Left ventricle myocardium inferior (tissue), 1 donor: ENCODE measurements around the gene ELAC1. TPM values are rescaled to one million over a fixed set of nuclear protein-coding genes. Genes with fewer than 3 reads are reported as not detected.
"Not testable (repeated sequence)": the region's sequence is repeated elsewhere in the genome, so short reads cannot be mapped to it uniquely, and the experiment has no call there.

ENCODE experiments used
- DNase-seq: peaks from one replicate; pipeline ENCODE4 v3.0.0-alpha.2; 2020
- H3K27ac ChIP-seq: fragments of 200-600 bp; replicated peaks from 2 replicates; pipeline ENCODE4 v1.8.0; 2021
- H3K27me3 ChIP-seq: fragments of 200-600 bp; 2 replicates; pipeline ENCODE4 v1.8.0; 2021; ENCODE audit warnings: low read depth
- H3K36me3 ChIP-seq: fragments of 200-600 bp; 2 replicates; pipeline ENCODE4 v1.8.0; 2021
- H3K4me1 ChIP-seq: fragments of 200-600 bp; 2 replicates; pipeline ENCODE4 v1.8.0; 2021
- H3K4me3 ChIP-seq: fragments of 200-600 bp; 2 replicates; pipeline ENCODE4 v1.8.0; 2021; ENCODE audit warnings: mild to moderate bottlenecking, moderate library complexity
- H3K9me3 ChIP-seq: fragments of 200-600 bp; replicated peaks from 2 replicates; pipeline ENCODE4 v1.8.0; 2021
- CTCF ChIP-seq: fragments of 200-600 bp; IDR thresholded peaks from 2 replicates; pipeline ENCODE4 v1.8.0; 2021; ENCODE audit warnings: antibody characterized with exemption, mild to moderate bottlenecking, borderline replicate concordance
- intact Hi-C: fragments of 100-400 bp; cut with micrococcal nuclease; formaldehyde crosslinking; loops from one replicate; pipeline ENCODE4 v1.11.0; 2022
- total RNA-seq: library from RNA; stranded (reverse); fragmentation: NEBNext Ultra II Directional; extraction: Animal tissue kit (Norgen Biotek cat#: 25700); gene quantifications from one replicate; pipeline ENCODE4 v1.2.1, GENCODE V29; 2021
- donor health status: DM: no; HTN: yes; CAD: no; lungs with severe emphysema.

ELAC1 gene
- total RNA-seq, 1 donor from 2014 or later = 5.2 TPM

- DNase-seq = no peak
- Histone ChIP-seq H3K27me3 (no peaks in the 10 kb centered on the region), H3K27ac (no peak overlapping the region), H3K36me3 (no peaks in the 10 kb centered on the region), H3K4me3 (no peak overlapping the region), H3K4me1 (no peaks in the 10 kb centered on the region), H3K9me3 (no peaks in the 10 kb centered on the region)
- intact Hi-C loops = no loop called here
- no peak for TF ChIP-seq CTCF
These were observed 12.6 kb upstream of the ELAC1 start for GRCh38 chr18:50955253-50955652.

GRCh38 chr18:50956116-50956515 lies 11.7 kb upstream of the ELAC1 start:
- intact Hi-C loops = no loop called here

GRCh38 chr18:50961974-50962373 lies 5.9 kb upstream of the ELAC1 start:
- H3K9me3 ChIP-seq = peaks cover 30% of the 10 kb centered on the region
- TF ChIP-seq CTCF = no peak
- no peak for DNase-seq
- no peaks in the 10 kb centered on the region for H3K4me1 ChIP-seq
- no peaks in the 10 kb centered on the region for H3K27me3 ChIP-seq
- H3K4me3 ChIP-seq = no peak overlapping the region
- H3K27ac ChIP-seq = no peak overlapping the region
- intact Hi-C loops = no loop called here
- H3K36me3 ChIP-seq = no peaks in the 10 kb centered on the region

More at GRCh38 chr18:50956116-50956515, 11.7 kb upstream of the ELAC1 start:
- no peaks in the 10 kb centered on the region for H3K36me3 ChIP-seq
- peaks cover 5% of the 10 kb centered on the region for H3K9me3 ChIP-seq
- no peak for TF ChIP-seq CTCF
- no peaks in the 10 kb centered on the region for H3K27me3 ChIP-seq
- H3K27ac ChIP-seq = no peak overlapping the region
- no peaks in the 10 kb centered on the region for H3K4me1 ChIP-seq
- no peak overlapping the region for H3K4me3 ChIP-seq
- DNase-seq = no peak

GRCh38 chr18:50969448-50969847 lies 1.6 kb downstream of the ELAC1 start:
- Histone ChIP-seq H3K27ac (peak overlapping the region; percentile 99), H3K36me3 (peaks cover 3% of the 10 kb centered on the region), H3K9me3 (no peaks in the 10 kb centered on the region), H3K4me1 (peaks cover 43% of the 10 kb centered on the region), H3K4me3 (peak overlapping the region; percentile 97), H3K27me3 (no peaks in the 10 kb centered on the region)
- DNase-seq = no peak
- intact Hi-C loops = no loop called here
- TF ChIP-seq CTCF = no peak

GRCh38 chr18:50970006-50970405 lies 2.2 kb downstream of the ELAC1 start:
- Histone ChIP-seq H3K27ac (peak overlapping the region; percentile 99), H3K27me3 (no peaks in the 10 kb centered on the region), H3K4me3 (no peak overlapping the region), H3K36me3 (peaks cover 8% of the 10 kb centered on the region), H3K9me3 (no peaks in the 10 kb centered on the region), H3K4me1 (peaks cover 43% of the 10 kb centered on the region)
- TF ChIP-seq CTCF = no peak
- intact Hi-C loops = loop anchor here (10.0 kb wide), 1 partner anchor 55 kb away; no protein-coding TSS in a partner anchor
- DNase-seq = peak; percentile 42

- not testable (repeated sequence) for H3K27me3 ChIP-seq, DNase-seq, H3K27ac ChIP-seq, H3K9me3 ChIP-seq, H3K4me3 ChIP-seq
- peaks cover 41% of the 10 kb centered on the region for H3K4me1 ChIP-seq
- peaks cover 32% of the 10 kb centered on the region for H3K36me3 ChIP-seq
- intact Hi-C loops = loop anchor here (10.0 kb wide), 1 partner anchor 52 kb away; no protein-coding TSS in a partner anchor
These were observed 4.6 kb downstream of the ELAC1 start for GRCh38 chr18:50972404-50972803.
